ENCODE results near the gene KLHL2. TPM values are rescaled to one million over a fixed set of nuclear protein-coding genes. Genes with fewer than 3 reads are reported as not detected.

KLHL2 gene
- total RNA-seq, 1 donor from 2014 or later: 35.6 TPM

Other genes with a start within 250 kb of the KLHL2 start
- gene TRIM61, start 229.9 kb upstream of the KLHL2 start, total RNA-seq: not detected in 2 replicates
- gene TRIM60, start 175.6 kb upstream of the KLHL2 start, total RNA-seq: not detected in 2 replicates
- gene TRIM75, start 153.7 kb upstream of the KLHL2 start, total RNA-seq: not detected in 2 replicates
- gene TMEM192, start 94.7 kb upstream of the KLHL2 start, total RNA-seq: 12.9 and 20.0 TPM in 2 replicates
- 127 and 144 TPM in 2 replicates for gene MSMO1, start 120.1 kb downstream of the KLHL2 start, total RNA-seq
- 1.0 and 1.1 TPM in 2 replicates for gene CPE, start 171.4 kb downstream of the KLHL2 start, total RNA-seq

Data from dermis blood vessel endothelial cell (primary cell).